ENCODE measurements around the gene CIDEA. TPM values are rescaled to one million over a fixed set of nuclear protein-coding genes. Genes with fewer than 3 reads are reported as not detected.

The CIDEA gene
- total RNA-seq, 1 donor from 2014 or later: 0.53 TPM

GRCh38 chr18:12318334-12318697 lies 64.2 kb downstream of the CIDEA start:
- no peak for TF ChIP-seq CTCF (IDR thresholded peaks at IDR 0.05; ENCODE audit: insufficient read depth, low read length, severe bottlenecking)
- Histone ChIP-seq H3K36me3 (ENCODE audit: control insufficient read depth, insufficient read depth, low read length) (peaks cover 34% of the 10 kb centered on the region), H3K27me3 (ENCODE audit: control insufficient read depth, insufficient read depth, low read length) (no peaks in the 10 kb centered on the region), H3K4me3 (ENCODE audit: low read depth, low read length) (no peak overlapping the region)
- FAIRE-seq (no peak), DNase-seq (ENCODE audit: low read depth) (no peak)

- Histone ChIP-seq H3K27me3 (ENCODE audit: control insufficient read depth, insufficient read depth, low read length) (no peaks in the 10 kb centered on the region), H3K36me3 (ENCODE audit: control insufficient read depth, insufficient read depth, low read length) (peaks cover 33% of the 10 kb centered on the region), H3K4me3 (ENCODE audit: low read depth, low read length) (no peak overlapping the region)
- TF ChIP-seq CTCF (IDR thresholded peaks at IDR 0.05; ENCODE audit: insufficient read depth, low read length, severe bottlenecking): no peak
- DNase-seq (ENCODE audit: low read depth) (no peak), FAIRE-seq (no peak)
Measured at GRCh38 chr18:12318857-12319256, 64.7 kb downstream of the CIDEA start.

GRCh38 chr18:12321333-12321732 lies 67.2 kb downstream of the CIDEA start:
- Histone ChIP-seq H3K4me3 (ENCODE audit: low read depth, low read length) (no peak overlapping the region), H3K36me3 (ENCODE audit: control insufficient read depth, insufficient read depth, low read length) (peaks cover 30% of the 10 kb centered on the region), H3K27me3 (ENCODE audit: control insufficient read depth, insufficient read depth, low read length) (no peaks in the 10 kb centered on the region)
- TF ChIP-seq CTCF (IDR thresholded peaks at IDR 0.05; ENCODE audit: insufficient read depth, low read length, severe bottlenecking): no peak
- DNase-seq (ENCODE audit: low read depth): no peak
- no peak for FAIRE-seq

- DNase-seq (ENCODE audit: low read depth): no peak
- peaks cover 30% of the 10 kb centered on the region for H3K36me3 ChIP-seq (ENCODE audit: control insufficient read depth, insufficient read depth, low read length)
- H3K4me3 ChIP-seq (ENCODE audit: low read depth, low read length): no peak overlapping the region
- no peak for FAIRE-seq
- no peak for TF ChIP-seq CTCF (IDR thresholded peaks at IDR 0.05; ENCODE audit: insufficient read depth, low read length, severe bottlenecking)
- H3K27me3 ChIP-seq (ENCODE audit: control insufficient read depth, insufficient read depth, low read length): no peaks in the 10 kb centered on the region
Measured at GRCh38 chr18:12324991-12325725, 71.0 kb downstream of the CIDEA start.

- Histone ChIP-seq H3K27me3 (ENCODE audit: control insufficient read depth, insufficient read depth, low read length) (no peaks in the 10 kb centered on the region), H3K4me3 (ENCODE audit: low read depth, low read length) (no peak overlapping the region), H3K36me3 (ENCODE audit: control insufficient read depth, insufficient read depth, low read length) (peaks cover 30% of the 10 kb centered on the region)
- FAIRE-seq (no peak), DNase-seq (ENCODE audit: low read depth) (no peak)
- no peak for TF ChIP-seq CTCF (IDR thresholded peaks at IDR 0.05; ENCODE audit: insufficient read depth, low read length, severe bottlenecking)
Measured at GRCh38 chr18:12325726-12326245, 71.6 kb downstream of the CIDEA start.
